Endothelial cell of hepatic sinusoid (primary cell): ENCODE measurements around the gene EGFR.

Experiments used
- in situ Hi-C: cut with HindIII; loops from 2 replicates; pipeline ENCODE4 v1.10.0; 2017; ENCODE audit warnings: low sequenced_read_pairs

Gene EGFR

DNA sequence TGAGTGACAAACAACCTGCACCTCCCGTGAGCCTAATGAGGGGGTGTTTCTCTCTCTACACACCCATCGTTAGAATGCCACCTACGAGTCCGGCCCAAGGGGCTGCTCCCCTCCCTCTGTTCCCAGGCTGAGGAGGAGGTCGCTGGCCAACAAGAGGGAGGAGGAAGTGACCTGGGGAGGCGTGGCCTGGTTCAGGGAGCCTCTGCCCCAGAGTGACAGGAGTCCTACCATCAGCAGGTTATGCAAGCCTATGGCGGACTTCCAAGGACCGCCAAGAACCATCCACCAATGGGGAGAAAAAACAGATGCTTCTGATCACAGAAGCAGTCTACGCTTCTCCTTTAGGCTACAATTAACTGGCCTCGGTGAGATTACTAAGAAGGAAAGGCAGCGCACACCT lies 12.3 kb upstream of the EGFR start:
- in situ Hi-C loops = loop anchor here (5.0 kb wide), 1 partner anchor 59 kb away; no protein-coding TSS in a partner anchor

DNA sequence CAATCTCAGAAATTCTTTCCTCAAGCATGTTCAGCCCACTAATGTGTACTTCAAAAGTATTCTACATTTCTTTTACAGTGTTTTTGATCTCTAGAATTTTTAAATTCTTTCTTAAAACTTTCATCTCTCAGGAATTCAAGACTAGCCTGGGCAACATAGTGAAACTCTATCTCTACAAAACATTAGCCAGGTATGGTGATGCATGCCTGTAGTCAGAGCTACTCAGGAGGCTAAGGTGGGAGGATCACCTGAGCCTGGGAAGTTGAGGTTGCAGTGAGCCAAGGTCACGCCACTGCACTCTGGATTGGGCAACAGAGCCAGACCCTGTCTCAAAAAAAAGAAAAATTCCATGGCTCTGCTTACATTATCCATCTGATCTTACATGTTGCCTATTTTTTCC lies 5.0 kb upstream of the EGFR start:
- in situ Hi-C loops = no loop called here

GRCh38 chr7:55016061-55016745 lies 2.6 kb upstream of the EGFR start:
- in situ Hi-C loops = no loop called here

GRCh38 chr7:55016746-55017090 lies 2.1 kb upstream of the EGFR start:
- in situ Hi-C loops = no loop called here

- in situ Hi-C loops = no loop called here
Observed at GRCh38 chr7:55017841-55018240, 976 bp upstream of the EGFR start.

- in situ Hi-C loops = no loop called here
Observed at GRCh38 chr7:55019191-55019690, 424 bp downstream of the EGFR start.

DNA sequence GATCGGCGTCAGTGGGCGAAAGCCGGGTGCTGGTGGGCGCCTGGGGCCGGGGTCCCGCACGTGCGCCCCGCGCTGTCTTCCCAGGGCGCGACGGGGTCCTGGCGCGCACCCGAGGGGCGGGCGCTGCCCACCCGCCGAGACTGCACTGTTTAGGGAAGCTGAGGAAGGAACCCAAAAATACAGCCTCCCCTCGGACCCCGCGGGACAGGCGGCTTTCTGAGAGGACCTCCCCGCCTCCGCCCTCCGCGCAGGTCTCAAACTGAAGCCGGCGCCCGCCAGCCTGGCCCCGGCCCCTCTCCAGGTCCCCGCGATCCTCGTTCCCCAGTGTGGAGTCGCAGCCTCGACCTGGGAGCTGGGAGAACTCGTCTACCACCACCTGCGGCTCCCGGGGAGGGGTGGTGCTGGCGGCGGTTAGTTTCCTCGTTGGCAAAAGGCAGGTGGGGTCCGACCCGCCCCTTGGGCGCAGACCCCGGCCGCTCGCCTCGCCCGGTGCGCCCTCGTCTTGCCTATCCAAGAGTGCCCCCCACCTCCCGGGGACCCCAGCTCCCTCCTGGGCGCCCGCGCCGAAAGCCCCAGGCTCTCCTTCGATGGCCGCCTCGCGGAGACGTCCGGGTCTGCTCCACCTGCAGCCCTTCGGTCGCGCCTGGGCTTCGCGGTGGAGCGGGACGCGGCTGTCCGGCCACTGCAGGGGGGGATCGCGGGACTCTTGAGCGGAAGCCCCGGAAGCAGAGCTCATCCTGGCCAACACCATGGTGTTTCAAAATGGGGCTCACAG lies 1.1 kb downstream of the EGFR start:
- in situ Hi-C loops = no loop called here

GRCh38 chr7:55020466-55020871 lies 1.7 kb downstream of the EGFR start:
- in situ Hi-C loops = no loop called here

GRCh38 chr7:55021053-55021452 lies 2.2 kb downstream of the EGFR start:
- in situ Hi-C loops = no loop called here

GRCh38 chr7:55022002-55022985 lies 3.5 kb downstream of the EGFR start:
- in situ Hi-C loops = no loop called here

- in situ Hi-C loops = no loop called here
Observed at GRCh38 chr7:55023841-55024505, 5.2 kb downstream of the EGFR start.

- in situ Hi-C loops = no loop called here
Observed at GRCh38 chr7:55024776-55025175, 6.0 kb downstream of the EGFR start.

GRCh38 chr7:55026086-55026790 lies 7.4 kb downstream of the EGFR start:
- in situ Hi-C loops = no loop called here

DNA sequence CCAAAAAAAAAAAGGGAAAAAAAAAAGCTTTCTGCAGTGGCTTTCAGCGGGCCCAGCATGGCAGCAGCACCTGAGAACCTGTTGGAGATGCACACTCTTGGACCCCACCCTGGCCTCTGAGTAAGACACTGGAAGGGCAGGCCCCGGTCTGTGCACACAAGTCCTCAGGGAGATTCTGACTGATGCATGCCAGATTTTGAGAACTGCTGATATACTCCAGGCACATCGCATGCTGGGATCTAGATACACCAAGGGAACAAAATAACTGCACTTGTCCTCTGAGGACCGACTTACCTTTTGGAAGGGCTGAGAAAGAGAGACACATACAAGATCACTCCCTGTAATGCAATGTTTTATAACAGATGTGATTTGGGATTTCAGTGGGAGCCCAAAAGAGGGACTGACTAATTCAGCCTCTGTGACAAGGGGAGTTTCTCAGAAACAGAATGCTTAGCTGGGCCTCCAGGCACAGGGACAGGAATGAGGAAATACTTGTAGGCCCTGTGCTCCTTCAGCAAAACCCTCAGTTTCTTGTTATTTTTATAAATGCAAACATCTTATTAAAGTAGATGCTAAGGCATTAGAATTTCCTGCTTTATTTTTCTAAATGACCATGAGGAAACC lies 8.2 kb downstream of the EGFR start:
- in situ Hi-C loops = no loop called here

GRCh38 chr7:55028011-55028410 lies 9.2 kb downstream of the EGFR start:
- in situ Hi-C loops = no loop called here

DNA sequence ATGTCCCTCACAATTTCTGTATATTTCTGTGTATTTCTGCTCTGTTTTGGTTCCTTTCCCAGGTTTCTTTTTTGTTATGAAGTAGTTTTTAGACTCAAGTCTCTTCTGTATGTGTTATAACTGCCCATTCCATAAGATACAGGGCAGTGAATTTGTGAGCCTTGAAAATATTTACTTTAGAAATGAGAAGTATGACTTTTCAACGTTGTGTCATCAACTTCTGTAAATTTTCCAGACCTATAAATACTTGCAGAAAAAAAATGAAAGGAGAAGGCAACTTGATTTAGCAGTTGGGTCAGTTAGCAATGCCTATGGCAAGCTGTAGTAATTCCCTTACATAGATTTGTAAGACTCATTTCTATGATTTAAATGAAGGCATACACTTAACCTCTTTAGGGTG lies 11.5 kb downstream of the EGFR start:
- in situ Hi-C loops = no loop called here

GRCh38 chr7:55031075-55031474 lies 12.3 kb downstream of the EGFR start:
- in situ Hi-C loops = no loop called here

- in situ Hi-C loops = no loop called here
Observed at GRCh38 chr7:55032069-55032699, 13.4 kb downstream of the EGFR start.

DNA sequence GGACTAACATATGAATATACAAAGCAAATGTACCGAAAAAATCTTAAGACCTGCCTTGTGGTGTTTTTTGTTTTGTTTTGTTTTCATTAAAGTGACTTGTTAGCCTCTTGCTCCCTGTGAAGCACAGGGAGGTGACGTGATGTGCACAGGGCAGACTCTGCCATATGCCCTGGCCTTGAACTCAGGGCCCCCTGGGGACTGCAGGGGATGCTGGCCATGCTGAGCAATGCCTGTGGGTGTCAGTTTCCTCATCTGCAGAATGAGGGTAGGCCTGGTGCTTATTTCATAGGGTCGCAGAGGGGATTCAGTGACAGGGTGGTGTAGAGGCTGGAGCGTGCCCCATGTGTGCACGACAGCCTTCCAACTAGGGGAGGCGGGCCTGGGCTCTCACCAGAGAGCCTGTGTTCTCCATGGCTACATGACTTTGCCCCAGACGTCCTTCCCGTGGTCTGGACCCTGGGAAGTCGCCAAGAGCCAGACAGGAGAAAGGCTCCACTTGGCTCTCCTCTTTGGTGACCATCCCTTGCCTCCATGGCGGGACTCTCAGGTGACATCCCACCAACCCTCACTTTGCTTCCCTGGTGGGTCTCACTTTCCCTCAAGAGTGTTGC lies 14.5 kb downstream of the EGFR start:
- in situ Hi-C loops = no loop called here
